ENCODE results near the gene MAP3K10. TPM values are rescaled to one million over a fixed set of nuclear protein-coding genes. Genes with fewer than 3 reads are reported as not detected.
A peak's percentile ranks its signal among the peaks of the same experiment; 100 is the strongest.

Gene MAP3K10
- total and polyA plus RNA-seq, 2 of the 13 experiments (the other 11 are each of a cell fraction or from before 2014, with no cell fraction given), result 3.4 to 5.0 TPM

DNA sequence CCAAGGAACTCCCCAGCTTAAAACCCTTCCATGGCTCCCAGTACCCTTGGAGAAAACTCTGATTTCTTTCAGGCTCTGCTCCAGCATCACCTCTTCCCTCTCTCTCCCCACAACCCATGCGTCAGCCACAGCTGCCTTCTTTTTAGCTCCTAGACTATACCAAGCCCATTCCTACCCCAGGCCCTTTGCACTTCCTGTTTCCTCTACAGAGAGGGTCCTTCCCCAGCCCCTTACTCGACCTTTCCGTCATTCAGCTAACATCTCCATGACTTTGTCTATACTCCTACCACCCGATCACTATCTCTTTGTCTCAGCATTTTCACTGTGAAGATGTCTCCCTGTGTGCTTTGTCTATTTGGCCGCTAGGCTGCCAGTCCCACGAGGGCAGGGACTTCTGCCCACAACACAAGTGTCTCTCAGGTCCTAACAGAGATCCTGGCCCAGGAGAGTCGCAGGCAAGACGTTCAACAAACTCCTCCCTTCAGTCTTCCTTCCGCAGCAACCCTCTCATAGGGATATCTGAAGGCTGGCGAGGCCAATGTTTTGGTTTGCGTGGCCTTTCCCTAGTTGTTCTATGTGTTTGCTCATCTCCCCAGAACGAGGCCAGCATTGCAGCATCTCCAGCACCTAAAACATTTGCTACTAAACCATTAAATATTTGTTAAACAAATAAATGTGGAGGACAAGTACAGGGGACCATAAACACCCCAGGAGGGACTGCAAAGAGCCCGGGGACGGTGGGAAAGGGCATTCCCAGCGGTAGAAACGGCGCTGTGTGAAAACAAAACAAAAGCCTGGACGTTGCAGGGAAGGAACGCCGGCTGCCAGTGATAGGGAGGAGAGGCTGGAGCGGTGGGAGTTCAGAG, 34.4 kb downstream of the MAP3K10 start (continued):
- no peak for TF ChIP-seq TAF1 (CRISPR knock-in tag; IDR thresholded peaks at IDR 0.05)
- no peak for TF ChIP-seq U2AF1 (optimal IDR thresholded peaks at IDR 0.05; ENCODE audit: low read depth, low read length)
- no peak for TF ChIP-seq EP300 (IDR thresholded peaks at IDR 0.05; ENCODE audit: low read depth in 2 of 2, low read length in 2 of 2)
- no peak for TF ChIP-seq EP300 (CRISPR knock-in tag; IDR thresholded peaks at IDR 0.05; ENCODE audit: borderline replicate concordance)
- TF ChIP-seq, protein P1, sequence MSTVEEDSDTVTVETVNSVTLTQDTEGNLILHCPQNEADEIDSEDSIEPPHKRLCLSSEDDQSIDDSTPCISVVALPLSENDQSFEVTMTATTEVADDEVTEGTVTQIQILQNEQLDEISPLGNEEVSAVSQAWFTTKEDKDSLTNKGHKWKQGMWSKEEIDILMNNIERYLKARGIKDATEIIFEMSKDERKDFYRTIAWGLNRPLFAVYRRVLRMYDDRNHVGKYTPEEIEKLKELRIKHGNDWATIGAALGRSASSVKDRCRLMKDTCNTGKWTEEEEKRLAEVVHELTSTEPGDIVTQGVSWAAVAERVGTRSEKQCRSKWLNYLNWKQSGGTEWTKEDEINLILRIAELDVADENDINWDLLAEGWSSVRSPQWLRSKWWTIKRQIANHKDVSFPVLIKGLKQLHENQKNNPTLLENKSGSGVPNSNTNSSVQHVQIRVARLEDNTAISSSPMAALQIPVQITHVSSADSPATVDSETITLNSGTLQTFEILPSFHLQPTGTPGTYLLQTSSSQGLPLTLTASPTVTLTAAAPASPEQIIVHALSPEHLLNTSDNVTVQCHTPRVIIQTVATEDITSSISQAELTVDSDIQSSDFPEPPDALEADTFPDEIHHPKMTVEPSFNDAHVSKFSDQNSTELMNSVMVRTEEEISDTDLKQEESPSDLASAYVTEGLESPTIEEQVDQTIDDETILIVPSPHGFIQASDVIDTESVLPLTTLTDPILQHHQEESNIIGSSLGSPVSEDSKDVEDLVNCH (CRISPR knock-in tag; IDR thresholded peaks at IDR 0.05), result 0 out of 2 replicates have a peak, but pooled peaks have one; percentile 49
- no peak for TF ChIP-seq TBP (CRISPR knock-in tag; IDR thresholded peaks at IDR 0.05)
- TF ChIP-seq PHF21A (CRISPR knock-in tag; IDR thresholded peaks at IDR 0.05), result no peak; the same call in 1 of the 2 replicates
- 0 out of 2 replicates have a peak, but pooled peaks have one; percentile 8 for TF ChIP-seq ZNF510 (CRISPR knock-in tag; IDR thresholded peaks at IDR 0.05; ENCODE audit: low read depth)
- peak; percentile 43; the same call in 1 of the 2 replicates for TF ChIP-seq MYC (CRISPR knock-in tag; IDR thresholded peaks at IDR 0.05; ENCODE audit: borderline replicate concordance)
- TF ChIP-seq ZMYM2 (CRISPR knock-in tag; IDR thresholded peaks at IDR 0.05), result 0 out of 2 replicates have a peak, but pooled peaks have one; percentile 13
- 0 out of 2 replicates have a peak, but pooled peaks have one; percentile 4 for TF ChIP-seq ZSCAN9 (CRISPR knock-in tag; IDR thresholded peaks at IDR 0.05; ENCODE audit: borderline replicate concordance)
- TF ChIP-seq, protein P2, sequence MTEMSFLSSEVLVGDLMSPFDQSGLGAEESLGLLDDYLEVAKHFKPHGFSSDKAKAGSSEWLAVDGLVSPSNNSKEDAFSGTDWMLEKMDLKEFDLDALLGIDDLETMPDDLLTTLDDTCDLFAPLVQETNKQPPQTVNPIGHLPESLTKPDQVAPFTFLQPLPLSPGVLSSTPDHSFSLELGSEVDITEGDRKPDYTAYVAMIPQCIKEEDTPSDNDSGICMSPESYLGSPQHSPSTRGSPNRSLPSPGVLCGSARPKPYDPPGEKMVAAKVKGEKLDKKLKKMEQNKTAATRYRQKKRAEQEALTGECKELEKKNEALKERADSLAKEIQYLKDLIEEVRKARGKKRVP (CRISPR knock-in tag; IDR thresholded peaks at IDR 0.05), result no peak
- TF ChIP-seq ZNF616 (CRISPR knock-in tag; IDR thresholded peaks at IDR 0.05; ENCODE audit: low read depth), result no peak
- TF ChIP-seq, protein P3, sequence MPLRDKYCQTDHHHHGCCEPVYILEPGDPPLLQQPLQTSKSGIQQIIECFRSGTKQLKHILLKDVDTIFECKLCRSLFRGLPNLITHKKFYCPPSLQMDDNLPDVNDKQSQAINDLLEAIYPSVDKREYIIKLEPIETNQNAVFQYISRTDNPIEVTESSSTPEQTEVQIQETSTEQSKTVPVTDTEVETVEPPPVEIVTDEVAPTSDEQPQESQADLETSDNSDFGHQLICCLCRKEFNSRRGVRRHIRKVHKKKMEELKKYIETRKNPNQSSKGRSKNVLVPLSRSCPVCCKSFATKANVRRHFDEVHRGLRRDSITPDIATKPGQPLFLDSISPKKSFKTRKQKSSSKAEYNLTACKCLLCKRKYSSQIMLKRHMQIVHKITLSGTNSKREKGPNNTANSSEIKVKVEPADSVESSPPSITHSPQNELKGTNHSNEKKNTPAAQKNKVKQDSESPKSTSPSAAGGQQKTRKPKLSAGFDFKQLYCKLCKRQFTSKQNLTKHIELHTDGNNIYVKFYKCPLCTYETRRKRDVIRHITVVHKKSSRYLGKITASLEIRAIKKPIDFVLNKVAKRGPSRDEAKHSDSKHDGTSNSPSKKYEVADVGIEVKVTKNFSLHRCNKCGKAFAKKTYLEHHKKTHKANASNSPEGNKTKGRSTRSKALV (CRISPR knock-in tag; IDR thresholded peaks at IDR 0.05), result no peak
- no peak for TF ChIP-seq SNRNP70 (IDR thresholded peaks at IDR 0.05; ENCODE audit: low read depth, low read length)
- no peak for TF ChIP-seq NR2F2 (IDR thresholded peaks at IDR 0.05; ENCODE audit: borderline replicate concordance, low read depth)
- peak; percentile 20; the same call in 1 of the 2 replicates for TF ChIP-seq SIN3A (IDR thresholded peaks at IDR 0.05; ENCODE audit: borderline replicate concordance, low read depth, low read length)
- TF ChIP-seq MTF2 (CRISPR knock-in tag; IDR thresholded peaks at IDR 0.05; ENCODE audit: borderline replicate concordance), result 0 out of 2 replicates have a peak, but pooled peaks have one; percentile 0
- TF ChIP-seq ZMYM3 (CRISPR knock-in tag; IDR thresholded peaks at IDR 0.05), result peak; percentile 93
- 0 out of 2 replicates have a peak, but pooled peaks have one; percentile 6 for TF ChIP-seq ZNF552 (CRISPR knock-in tag; IDR thresholded peaks at IDR 0.05; ENCODE audit: borderline replicate concordance)
- TF ChIP-seq ZNF383 (CRISPR knock-in tag; IDR thresholded peaks at IDR 0.05; ENCODE audit: borderline replicate concordance), result peak; percentile 89; the same call in 1 of the 2 replicates
- no peak for TF ChIP-seq CHCHD3 (CRISPR knock-in tag; IDR thresholded peaks at IDR 0.05)
- TF ChIP-seq, protein P4, sequence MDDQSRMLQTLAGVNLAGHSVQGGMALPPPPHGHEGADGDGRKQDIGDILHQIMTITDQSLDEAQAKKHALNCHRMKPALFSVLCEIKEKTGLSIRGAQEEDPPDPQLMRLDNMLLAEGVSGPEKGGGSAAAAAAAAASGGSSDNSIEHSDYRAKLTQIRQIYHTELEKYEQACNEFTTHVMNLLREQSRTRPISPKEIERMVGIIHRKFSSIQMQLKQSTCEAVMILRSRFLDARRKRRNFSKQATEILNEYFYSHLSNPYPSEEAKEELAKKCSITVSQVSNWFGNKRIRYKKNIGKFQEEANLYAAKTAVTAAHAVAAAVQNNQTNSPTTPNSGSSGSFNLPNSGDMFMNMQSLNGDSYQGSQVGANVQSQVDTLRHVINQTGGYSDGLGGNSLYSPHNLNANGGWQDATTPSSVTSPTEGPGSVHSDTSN (CRISPR knock-in tag; IDR thresholded peaks at IDR 0.05; ENCODE audit: borderline replicate concordance), result no peak

All from HepG2 (cell line).